Panc1 (cell line): ENCODE results near the gene RABGAP1L. TPM values are rescaled to one million over a fixed set of nuclear protein-coding genes. Genes with fewer than 3 reads are reported as not detected.
A peak's percentile ranks its signal among the peaks of the same experiment; 100 is the strongest.

Experiments
- ATAC-seq: fragments of 200-7000 bp; cut with Tn5 transposase; 2 replicates; pipeline ENCODE4 v1.9.1; 2020; ENCODE audit warnings: mild to moderate bottlenecking, moderate library complexity
- BruUV-seq: library from RNA; stranded (reverse); fragments of 400-500 nt; replicated peaks from 2 replicates; lab custom pipeline; 2021; lab: Mats Ljungman, UMichigan
- CTCF ChIA-PET: fragments of 300-600 bp; sonication (Branson Sonifier 250); formaldehyde crosslinking; loops from one replicate; lab custom pipeline; 2022; ENCODE audit warnings: antibody characterized with exemption; lab: Charles Lee
- POLR2A ChIA-PET: fragments of 300-600 bp; sonication (Branson Sonifier 250); formaldehyde crosslinking; loops from one replicate; lab custom pipeline; 2022; ENCODE audit warnings: antibody characterized with exemption; lab: Charles Lee
- DNase-seq: peaks from one replicate; pipeline ENCODE4 v3.0.0-alpha.2; 2010; ENCODE audit warnings: low read depth, low spot score
- H3K27ac ChIP-seq: 2 replicates; pipeline ENCODE4 v1.5.1; 2011; ENCODE audit warnings: mild to moderate bottlenecking, low read length, inconsistent platforms
- H3K27me3 ChIP-seq: fragments of 200-500 bp; sonication (Bioruptor generic); 2 replicates; pipeline ENCODE4 v1.6.0; 2014; ENCODE audit warnings: low read length, inconsistent platforms; ENCODE audit not compliant: control insufficient read depth, insufficient read depth
- H3K36me3 ChIP-seq: fragments of 200-500 bp; sonication (Bioruptor generic); 2 replicates; pipeline ENCODE4 v1.5.1; 2014; ENCODE audit warnings: inconsistent platforms, mild to moderate bottlenecking, low read length, moderate library complexity; ENCODE audit not compliant: control insufficient read depth, insufficient read depth
- H3K4me1 ChIP-seq: 2 replicates; pipeline ENCODE4 v1.5.1; 2011; ENCODE audit warnings: inconsistent platforms, mild to moderate bottlenecking, low read length, moderate library complexity; ENCODE audit not compliant: control insufficient read depth, insufficient read depth
- H3K4me3 ChIP-seq, 2 experiments: 2 replicates each; pipeline ENCODE4 v1.5.1; 2011 to 2012; ENCODE audit warnings: low read depth in 2 of 2, low read length in 2 of 2, mild to moderate bottlenecking in 2 of 2, inconsistent platforms in 1 of 2, moderate library complexity in 1 of 2
- H3K9me3 ChIP-seq: fragments of 200-500 bp; sonication (Bioruptor generic); 2 replicates; pipeline ENCODE4 v1.5.1; 2014; ENCODE audit warnings: low read depth, mild to moderate bottlenecking, inconsistent platforms, low read length, moderate library complexity; ENCODE audit not compliant: control insufficient read depth, insufficient read depth
- POLR2AphosphoS5 ChIP-seq: IDR thresholded peaks from 2 replicates; pipeline ENCODE4 v1.6.1; 2012; ENCODE audit warnings: mild to moderate bottlenecking, low read depth, low read length, moderate library complexity
- REST ChIP-seq, 2 experiments: IDR thresholded peaks; 2 replicates each; pipeline ENCODE4 v1.6.1; 2011 to 2012; ENCODE audit warnings: low read depth in 2 of 2, control low read depth in 1 of 2, low read length in 1 of 2, mild to moderate bottlenecking in 1 of 2, moderate library complexity in 1 of 2; ENCODE audit not compliant: insufficient read depth in 1 of 2
- SIN3A ChIP-seq: IDR thresholded peaks from 2 replicates; pipeline ENCODE4 v1.6.1; 2012; ENCODE audit warnings: low read depth, mild to moderate bottlenecking, low read length, moderate library complexity, borderline replicate concordance; ENCODE audit not compliant: insufficient read depth
- TCF7L2 ChIP-seq: IDR thresholded peaks from 2 replicates; pipeline ENCODE4 v1.6.1; 2011; ENCODE audit warnings: mild to moderate bottlenecking, low read depth, low read length, inconsistent platforms
- in situ Hi-C: cut with HindIII; loops from 2 replicates; pipeline ENCODE4 v1.10.0; 2016; ENCODE audit warnings: low sequenced_read_pairs, low pct_unique_long_range_greater_than_20kb
- intact Hi-C: fragments of 100-400 bp; cut with micrococcal nuclease; formaldehyde crosslinking; loops from one replicate; pipeline ENCODE4 v1.10.0; 2022; ENCODE audit not compliant: unreplicated experiment
- total RNA-seq: library from RNA; stranded (reverse); gene quantifications from one replicate; pipeline ENCODE4 v1.2.1, GENCODE V29; 2021; ENCODE audit not compliant: unreplicated experiment
- TF ChIP-seq, protein P1 (sequence below): fragments of 450-650 bp; IDR thresholded peaks from 2 replicates; pipeline ENCODE4 v1.5.1; 2017; ENCODE audit warnings: mild to moderate bottlenecking

RABGAP1L gene
- total RNA-seq, 1 experiment from 2014 or later, result 37.0 TPM

- in situ Hi-C loops, result no loop called here
Measured at GRCh38 chr1:174160109-174160473, 771 bp downstream of the RABGAP1L start.

GRCh38 chr1:174160603-174161002 lies 1.3 kb downstream of the RABGAP1L start:
- in situ Hi-C loops (no loop called here), intact Hi-C loops (no loop called here)
- ATAC-seq, result no peak
- Histone ChIP-seq H3K27me3 (no peaks in the 10 kb centered on the region), H3K4me1 (peaks cover 15% of the 10 kb centered on the region; the same call in 1 of the 2 replicates), H3K27ac (peak overlapping the region; percentile 81), H3K9me3 (no peaks in the 10 kb centered on the region), H3K36me3 (no peaks in the 10 kb centered on the region), H3K4me3 (peak overlapping the region; percentile 65 to 93)
- no peak for DNase-seq
- ChIA-PET CTCF (no interaction called here), POLR2A (interaction anchor here (0.5 kb wide), 1 partner anchor 35 kb away, joined by 4 read pairs; no protein-coding TSS in a partner anchor)
- TSS peak; percentile 59 for BruUV-seq
- no peak for TF ChIP-seq POLR2AphosphoS5
- TF ChIP-seq, protein P1, sequence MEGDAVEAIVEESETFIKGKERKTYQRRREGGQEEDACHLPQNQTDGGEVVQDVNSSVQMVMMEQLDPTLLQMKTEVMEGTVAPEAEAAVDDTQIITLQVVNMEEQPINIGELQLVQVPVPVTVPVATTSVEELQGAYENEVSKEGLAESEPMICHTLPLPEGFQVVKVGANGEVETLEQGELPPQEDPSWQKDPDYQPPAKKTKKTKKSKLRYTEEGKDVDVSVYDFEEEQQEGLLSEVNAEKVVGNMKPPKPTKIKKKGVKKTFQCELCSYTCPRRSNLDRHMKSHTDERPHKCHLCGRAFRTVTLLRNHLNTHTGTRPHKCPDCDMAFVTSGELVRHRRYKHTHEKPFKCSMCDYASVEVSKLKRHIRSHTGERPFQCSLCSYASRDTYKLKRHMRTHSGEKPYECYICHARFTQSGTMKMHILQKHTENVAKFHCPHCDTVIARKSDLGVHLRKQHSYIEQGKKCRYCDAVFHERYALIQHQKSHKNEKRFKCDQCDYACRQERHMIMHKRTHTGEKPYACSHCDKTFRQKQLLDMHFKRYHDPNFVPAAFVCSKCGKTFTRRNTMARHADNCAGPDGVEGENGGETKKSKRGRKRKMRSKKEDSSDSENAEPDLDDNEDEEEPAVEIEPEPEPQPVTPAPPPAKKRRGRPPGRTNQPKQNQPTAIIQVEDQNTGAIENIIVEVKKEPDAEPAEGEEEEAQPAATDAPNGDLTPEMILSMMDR, result no peak
- TF ChIP-seq TCF7L2, result no peak
- no peak for TF ChIP-seq SIN3A
- TF ChIP-seq REST (IDR thresholded peaks at IDR 0.05; ENCODE audit: insufficient read depth in 1 of 2, low read depth in 2 of 2, low read length in 1 of 2), result no peak

More at GRCh38 chr1:174160109-174160473, 771 bp downstream of the RABGAP1L start:
- TF ChIP-seq SIN3A, result no peak
- no peak for TF ChIP-seq REST (IDR thresholded peaks at IDR 0.05; ENCODE audit: insufficient read depth in 1 of 2, low read depth in 2 of 2, low read length in 1 of 2)
- TF ChIP-seq, protein P1, result no peak
- no peak for TF ChIP-seq POLR2AphosphoS5
- no peak for TF ChIP-seq TCF7L2
- Histone ChIP-seq H3K27me3 (no peaks in the 10 kb centered on the region), H3K4me1 (peaks cover 15% of the 10 kb centered on the region; the same call in 1 of the 2 replicates), H3K9me3 (no peaks in the 10 kb centered on the region), H3K27ac (peak overlapping the region; percentile 81), H3K4me3 (peak overlapping the region; percentile 65 to 93), H3K36me3 (no peaks in the 10 kb centered on the region)
- ChIA-PET CTCF (no interaction called here), POLR2A (no interaction called here)
- DNase-seq, result no peak
- BruUV-seq, result no TSS peak
- peak; percentile 33 for ATAC-seq
- intact Hi-C loops, result no loop called here
